IPS-20b (cell line): ENCODE results near the gene ARHGDIG.

Experiments used
- H3K27ac ChIP-seq: one replicate; pipeline ENCODE4 v1.5.1; 2013; ENCODE audit warnings: low read length
- H3K27me3 ChIP-seq: 2 replicates; pipeline ENCODE4 v1.6.1; 2013; ENCODE audit warnings: mild to moderate bottlenecking, low read length, inconsistent platforms; ENCODE audit not compliant: insufficient read depth
- H3K36me3 ChIP-seq: 2 replicates; pipeline ENCODE4 v1.6.1; 2013; ENCODE audit warnings: low read depth, mild to moderate bottlenecking, inconsistent platforms, low read length, moderate library complexity; ENCODE audit not compliant: insufficient read depth
- H3K4me1 ChIP-seq: 2 replicates; pipeline ENCODE4 v1.6.1; 2013; ENCODE audit warnings: mild to moderate bottlenecking, control low read depth, inconsistent platforms, low read length, moderate library complexity; ENCODE audit not compliant: insufficient read depth
- H3K4me3 ChIP-seq: 2 replicates; pipeline ENCODE4 v1.5.1; 2013; ENCODE audit warnings: mild to moderate bottlenecking, low read length, inconsistent platforms
- H3K9ac ChIP-seq: 2 replicates; pipeline ENCODE4 v1.6.1; 2013; ENCODE audit warnings: low read depth, mild to moderate bottlenecking, inconsistent platforms, low read length, moderate library complexity
- H3K9me3 ChIP-seq: 2 replicates; pipeline ENCODE4 v1.6.1; 2013; ENCODE audit warnings: mild to moderate bottlenecking, low read depth, low read length, inconsistent platforms; ENCODE audit not compliant: insufficient read depth

The ARHGDIG gene

DNA sequence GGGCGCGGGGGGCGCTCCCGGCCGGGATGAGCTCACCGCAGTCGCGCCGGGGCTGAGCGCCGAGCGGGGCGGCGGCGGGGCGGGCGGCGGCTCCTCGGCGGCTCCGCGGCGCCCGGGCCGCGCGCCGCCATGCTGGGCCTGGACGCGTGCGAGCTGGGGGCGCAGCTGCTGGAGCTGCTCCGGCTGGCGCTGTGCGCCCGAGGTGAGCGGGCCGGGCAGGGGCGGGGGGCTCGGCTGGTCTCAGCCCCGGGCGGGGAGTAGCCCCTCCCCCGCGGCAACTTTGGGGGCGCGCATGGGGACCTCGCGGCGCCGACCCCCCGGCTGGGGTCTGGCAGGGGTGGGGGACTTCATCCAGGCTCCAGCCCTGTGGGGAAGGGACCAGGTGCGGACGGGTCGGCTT, at the start of gene ARHGDIG:
TSS of gene ARHGDIG (plus strand) at position 40 of the 400 bp plus-strand sequence. CDS start at position 130, 90 bp downstream.
- Histone ChIP-seq H3K27me3 (peaks cover 52% of the 10 kb centered on the region), H3K4me1 (no peaks in the 10 kb centered on the region), H3K9ac (no peak within 1 kb of the TSS), H3K27ac (no peak within 1 kb of the TSS), H3K9me3 (no peaks in the 10 kb centered on the region), H3K4me3 (peak within 1 kb of the TSS; percentile 45; the same call in 1 of the 2 replicates), H3K36me3 (no peaks in the 10 kb centered on the region)

DNA sequence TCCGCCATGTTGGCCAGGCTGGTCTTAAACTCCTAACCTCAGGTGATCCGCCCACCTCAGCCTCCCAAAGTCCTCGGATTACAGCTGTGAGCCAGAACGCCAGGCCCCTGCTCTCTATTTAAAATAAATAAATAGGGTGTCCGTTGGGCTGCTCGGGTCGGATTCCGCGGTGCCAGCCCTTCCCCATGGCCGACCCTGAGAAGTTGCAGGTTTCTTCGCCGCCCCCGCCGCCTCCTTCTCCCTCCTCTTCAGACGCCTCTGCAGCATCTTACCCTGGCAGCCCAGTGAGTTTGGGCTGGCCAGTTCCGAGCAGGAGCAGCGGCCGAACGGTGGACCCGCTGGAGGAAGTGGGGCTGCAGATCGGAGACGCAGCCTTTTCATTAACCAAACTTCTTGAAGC, 49.4 kb upstream of the ARHGDIG start:
- H3K9me3 ChIP-seq, result no peaks in the 10 kb centered on the region
- no peak overlapping the region for H3K27ac ChIP-seq
- H3K27me3 ChIP-seq, result no peaks in the 10 kb centered on the region
- H3K4me1 ChIP-seq, result peaks cover 3% of the 10 kb centered on the region; the same call in 1 of the 2 replicates
- H3K9ac ChIP-seq, result no peak overlapping the region
- no peak overlapping the region for H3K4me3 ChIP-seq
- peaks cover 24% of the 10 kb centered on the region for H3K36me3 ChIP-seq

- H3K9me3 ChIP-seq, result no peaks in the 10 kb centered on the region
- H3K27me3 ChIP-seq, result no peaks in the 10 kb centered on the region
- no peaks in the 10 kb centered on the region for H3K36me3 ChIP-seq
- peak within 1 kb of the TSS; percentile 92 for H3K4me3 ChIP-seq
- H3K9ac ChIP-seq, result peak within 1 kb of the TSS; percentile 91
- no peaks in the 10 kb centered on the region; the same call in 1 of the 2 replicates for H3K4me1 ChIP-seq
- H3K27ac ChIP-seq, result peak within 1 kb of the TSS; percentile 97
These were observed 45.7 kb upstream of the ARHGDIG start, which contains the start of gene FAM234A for GRCh38 chr16:234468-235305. TSS of gene FAM234A (plus strand) at chr16:234821. CDS start at chr16:254414, 19,593 bp downstream.

- no peak overlapping the region for H3K27ac ChIP-seq
- H3K4me3 ChIP-seq, result no peak overlapping the region
- H3K9me3 ChIP-seq, result no peaks in the 10 kb centered on the region
- H3K4me1 ChIP-seq, result no peaks in the 10 kb centered on the region
- H3K27me3 ChIP-seq, result no peaks in the 10 kb centered on the region
- H3K36me3 ChIP-seq, result 0 out of 2 replicates have a peak, but pooled peaks cover 4% of the 10 kb centered on the region
- no peak overlapping the region for H3K9ac ChIP-seq
These were observed 40.5 kb upstream of the ARHGDIG start for GRCh38 chr16:239948-240277.

GRCh38 chr16:240559-240958, 39.8 kb upstream of the ARHGDIG start:
- Histone ChIP-seq H3K27ac (no peak overlapping the region), H3K9me3 (no peaks in the 10 kb centered on the region), H3K4me1 (no peaks in the 10 kb centered on the region), H3K36me3 (0 out of 2 replicates have a peak, but pooled peaks cover 4% of the 10 kb centered on the region), H3K4me3 (no peak overlapping the region), H3K9ac (no peak overlapping the region), H3K27me3 (no peaks in the 10 kb centered on the region)

GRCh38 chr16:242281-242680, 38.1 kb upstream of the ARHGDIG start:
- H3K4me1 ChIP-seq, result no peaks in the 10 kb centered on the region
- H3K9ac ChIP-seq, result no peak overlapping the region
- H3K9me3 ChIP-seq, result no peaks in the 10 kb centered on the region
- no peak overlapping the region for H3K4me3 ChIP-seq
- no peak overlapping the region for H3K27ac ChIP-seq
- 0 out of 2 replicates have a peak, but pooled peaks cover 4% of the 10 kb centered on the region for H3K36me3 ChIP-seq
- no peaks in the 10 kb centered on the region for H3K27me3 ChIP-seq

DNA sequence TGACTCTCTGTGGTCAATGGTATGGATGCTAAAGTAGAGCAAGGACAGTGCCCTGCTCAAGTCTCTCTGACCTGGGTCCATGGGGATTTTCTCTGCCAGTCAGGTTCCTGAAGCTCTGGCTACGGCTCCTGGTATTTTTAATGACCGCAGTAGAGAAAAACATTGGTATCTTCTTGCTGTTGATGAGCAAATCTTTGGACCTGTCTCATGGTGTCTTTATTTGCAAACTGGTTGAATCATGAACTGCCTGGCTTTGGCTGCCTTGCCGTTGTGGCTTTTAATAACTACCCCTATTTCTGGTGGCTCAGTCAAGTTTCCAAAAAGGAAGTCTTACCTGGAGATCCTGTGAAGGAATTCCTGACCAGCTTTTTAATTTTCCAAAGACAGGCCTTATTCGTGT, 37.0 kb upstream of the ARHGDIG start:
- H3K36me3 ChIP-seq, result 0 out of 2 replicates have a peak, but pooled peaks cover 4% of the 10 kb centered on the region
- no peaks in the 10 kb centered on the region for H3K9me3 ChIP-seq
- no peaks in the 10 kb centered on the region for H3K4me1 ChIP-seq
- H3K4me3 ChIP-seq, result no peak overlapping the region
- no peaks in the 10 kb centered on the region for H3K27me3 ChIP-seq
- no peak overlapping the region for H3K27ac ChIP-seq
- no peak overlapping the region for H3K9ac ChIP-seq

DNA sequence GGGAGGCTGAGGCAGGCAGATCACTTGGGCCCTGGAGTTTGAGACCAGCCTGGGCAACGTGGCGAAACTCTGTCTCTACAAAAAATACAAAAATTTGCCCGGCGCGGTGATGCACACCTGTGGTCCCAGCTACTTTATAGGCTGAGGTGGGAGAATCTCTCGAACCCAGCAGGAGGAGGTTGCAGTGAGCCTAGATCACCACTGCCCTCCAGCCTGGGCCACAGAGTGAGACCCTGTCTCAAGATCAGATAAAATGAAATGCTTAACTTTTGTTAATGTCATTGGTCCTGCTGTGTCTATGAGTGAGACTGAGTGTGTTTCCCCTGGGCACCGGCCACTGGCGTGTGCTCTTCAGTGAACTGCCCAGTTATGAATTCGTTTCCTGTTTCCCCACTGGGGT, 35.3 kb upstream of the ARHGDIG start:
- no peak overlapping the region for H3K9ac ChIP-seq
- H3K27ac ChIP-seq, result no peak overlapping the region
- H3K36me3 ChIP-seq, result peaks cover 4% of the 10 kb centered on the region; the same call in 1 of the 2 replicates
- H3K4me1 ChIP-seq, result no peaks in the 10 kb centered on the region
- H3K4me3 ChIP-seq, result no peak overlapping the region
- H3K27me3 ChIP-seq, result no peaks in the 10 kb centered on the region
- H3K9me3 ChIP-seq, result no peaks in the 10 kb centered on the region

DNA sequence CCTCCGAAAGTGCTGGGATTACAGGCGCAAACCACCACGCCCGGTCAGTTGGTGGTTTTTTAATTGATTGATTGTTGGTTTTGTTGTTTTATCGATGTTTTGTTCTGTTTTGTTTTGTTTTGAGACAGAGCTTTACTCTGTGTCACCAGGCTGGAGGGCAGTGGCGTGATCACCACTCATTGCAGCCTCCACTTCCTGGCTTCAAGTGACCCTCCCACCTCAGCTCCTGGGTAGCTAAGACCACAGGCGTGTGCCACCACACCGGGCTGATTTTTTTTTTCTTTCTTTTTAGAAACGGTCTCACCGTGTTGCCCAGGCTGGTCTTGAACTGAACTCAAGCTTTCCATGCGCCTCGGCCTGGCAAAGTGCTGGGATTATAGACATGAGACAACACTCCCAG, 33.4 kb upstream of the ARHGDIG start:
- Histone ChIP-seq H3K9me3 (no peaks in the 10 kb centered on the region), H3K36me3 (peaks cover 6% of the 10 kb centered on the region), H3K4me3 (no peak overlapping the region), H3K27me3 (no peaks in the 10 kb centered on the region), H3K4me1 (no peaks in the 10 kb centered on the region), H3K9ac (no peak overlapping the region), H3K27ac (no peak overlapping the region)

- H3K36me3 ChIP-seq, result peaks cover 14% of the 10 kb centered on the region
- no peaks in the 10 kb centered on the region for H3K27me3 ChIP-seq
- H3K27ac ChIP-seq, result no peak overlapping the region
- no peak overlapping the region for H3K9ac ChIP-seq
- H3K9me3 ChIP-seq, result no peaks in the 10 kb centered on the region
- H3K4me3 ChIP-seq, result no peak overlapping the region
- H3K4me1 ChIP-seq, result no peaks in the 10 kb centered on the region
These were observed 31.0 kb upstream of the ARHGDIG start for GRCh38 chr16:249431-249830.

DNA sequence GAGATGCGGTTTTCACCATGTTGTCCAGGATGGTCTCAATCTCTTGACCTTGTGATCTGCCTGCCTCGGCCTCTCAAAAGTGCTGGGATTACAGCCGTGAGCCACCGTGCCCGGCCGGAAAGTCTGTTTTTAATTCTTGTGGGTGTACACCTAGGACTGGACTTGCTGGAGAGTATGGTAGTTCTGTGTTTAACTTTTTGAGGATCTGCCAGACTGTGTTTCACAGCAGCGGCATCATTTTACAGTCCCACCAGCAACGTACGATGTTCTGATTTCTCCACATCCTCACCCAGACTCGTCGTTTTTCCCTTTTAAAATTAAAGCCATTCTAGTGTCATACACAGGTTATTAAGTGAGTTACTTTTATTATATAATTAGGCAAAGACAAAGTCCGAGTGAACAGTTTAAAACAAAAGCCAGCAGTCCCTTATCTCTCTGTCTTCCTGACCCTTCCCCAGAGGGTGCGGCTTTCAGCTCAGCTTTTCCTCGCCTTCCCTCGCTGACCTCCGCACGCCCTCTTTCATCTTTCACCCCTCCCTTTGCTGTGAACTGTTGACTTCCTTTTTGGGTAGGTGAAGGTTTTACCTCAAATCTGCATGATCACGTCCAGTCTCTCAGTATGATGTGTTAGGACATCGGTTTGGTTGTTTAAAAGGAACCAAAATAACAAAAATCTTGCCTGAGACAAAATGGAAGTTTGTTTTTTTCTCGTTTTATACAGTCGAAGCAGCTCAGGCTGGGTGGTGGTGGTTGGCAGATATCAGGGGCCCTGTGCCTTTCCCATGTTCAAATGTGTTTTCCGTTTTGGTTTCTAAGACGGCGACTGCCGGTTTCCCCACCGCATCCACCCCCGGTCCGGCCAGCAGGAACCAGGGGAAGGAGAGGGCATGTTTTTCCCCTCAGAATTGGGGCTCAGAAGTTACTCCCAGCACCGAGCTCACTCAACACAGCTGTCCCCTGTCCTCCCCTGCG, 27.7 kb upstream of the ARHGDIG start:
- Histone ChIP-seq H3K4me1 (no peaks in the 10 kb centered on the region), H3K27ac (no peak overlapping the region), H3K9me3 (no peaks in the 10 kb centered on the region), H3K9ac (no peak overlapping the region), H3K36me3 (peaks cover 30% of the 10 kb centered on the region), H3K4me3 (no peak overlapping the region), H3K27me3 (no peaks in the 10 kb centered on the region)
